CD4-positive, CD25-positive, alpha-beta regulatory T cell (primary cell): ENCODE data around the gene EPS8L2. TPM values are rescaled to one million over a fixed set of nuclear protein-coding genes. Genes with fewer than 3 reads are reported as not detected.

Source experiments
- ATAC-seq, 2 donors: fragments of 150-1000 bp; cut with Tn5 transposase; one replicate each; pipeline ENCODE4 v1.10.0; 2021; ENCODE audit warnings: low read depth in 2 of 2, moderate number of reproducible peaks in 2 of 2, moderate library complexity in 1 of 2
- DNase-seq, 3 donors: peaks; one replicate each; pipeline versions ENCODE4 v3.0.0 to v3.0.0-alpha.2; 2012 to 2022; ENCODE audit warnings: mixed read lengths in 1 of 3
- H3K27ac ChIP-seq: one replicate; pipeline ENCODE4 v1.7.0; 2013; ENCODE audit warnings: mild to moderate bottlenecking, low read length; ENCODE audit not compliant: insufficient read depth, poor library complexity, severe bottlenecking
- H3K27me3 ChIP-seq: one replicate; pipeline ENCODE4 v1.7.0; 2013; ENCODE audit warnings: low read length; ENCODE audit not compliant: control insufficient read depth, insufficient read depth
- H3K36me3 ChIP-seq: one replicate; pipeline ENCODE4 v1.7.0; 2013; ENCODE audit warnings: mild to moderate bottlenecking, low read length, moderate library complexity; ENCODE audit not compliant: control insufficient read depth, insufficient read depth
- H3K4me1 ChIP-seq: 2 replicates; pipeline ENCODE4 v1.7.0; 2013; ENCODE audit warnings: mild to moderate bottlenecking, low read length; ENCODE audit not compliant: insufficient read depth, control insufficient read depth, poor library complexity, severe bottlenecking
- H3K4me3 ChIP-seq: one replicate; pipeline ENCODE4 v1.7.0; 2013; ENCODE audit warnings: low read depth, mild to moderate bottlenecking, low read length, moderate library complexity
- H3K9me3 ChIP-seq, 2 experiments: 1 replicate in 1 of 2; 2 replicates in 1 of 2; pipeline ENCODE4 v1.7.0; 2013; ENCODE audit warnings: low read length in 2 of 2, mild to moderate bottlenecking in 1 of 2, moderate library complexity in 1 of 2; ENCODE audit not compliant: control insufficient read depth in 2 of 2
- H3K27ac Mint-ChIP-seq, 3 donors: one replicate each; pipeline ENCODE4 v1.8.0; 2020 to 2022; ENCODE audit warnings: mild to moderate bottlenecking in 3 of 3, mixed read lengths in 3 of 3, moderate library complexity in 2 of 3
- H3K27me3 Mint-ChIP-seq: one replicate; pipeline ENCODE4 v1.8.0; 2022; ENCODE audit warnings: mild to moderate bottlenecking, mixed read lengths
- H3K36me3 Mint-ChIP-seq: one replicate; pipeline ENCODE4 v1.8.0; 2020; ENCODE audit warnings: mixed read lengths
- H3K4me1 Mint-ChIP-seq, 4 donors: one replicate each; pipeline ENCODE4 v1.8.0; 2020 to 2022; ENCODE audit warnings: mixed read lengths in 4 of 4, mild to moderate bottlenecking in 1 of 4
- H3K4me3 Mint-ChIP-seq, 4 donors: one replicate each; pipeline ENCODE4 v1.8.0; 2020 to 2022; ENCODE audit warnings: mild to moderate bottlenecking in 4 of 4, mixed read lengths in 4 of 4, moderate library complexity in 3 of 4
- H3K9me3 Mint-ChIP-seq, 7 donors: one replicate each; pipeline ENCODE4 v1.8.0; 2020 to 2022; ENCODE audit warnings: mixed read lengths in 7 of 7, mild to moderate bottlenecking in 3 of 7, moderate library complexity in 2 of 7
- polyA plus RNA-seq, 4 donors: library from polyadenylated mRNA; unstranded; fragments of 300-500 nt; fragmentation: Illumina TruSeq; gene quantifications; one replicate each; pipeline ENCODE4 v1.2.3, GENCODE V29; 2021
- total RNA-seq: library from RNA; stranded (reverse); gene quantifications from one replicate; pipeline ENCODE4 v1.2.3, GENCODE V29; 2022

The EPS8L2 gene
- total and polyA plus RNA-seq, 5 donors from 2014 or later: 11.2 to 19.4 (median 17.6) TPM

- Histone ChIP-seq H3K27me3 (no peaks in the 10 kb centered on the region), H3K27ac (peak overlapping the region; percentile 39), H3K4me3 (no peak overlapping the region), H3K36me3 (peaks cover 34% of the 10 kb centered on the region), H3K9me3 (no peaks in the 10 kb centered on the region), H3K4me1 (peaks cover 34% of the 10 kb centered on the region)
- Mint-ChIP-seq H3K4me3 (peak overlapping the region; percentile 16 to 52 (median 34)), H3K4me1 (peaks cover 13 to 41% (median 27%) of the 10 kb centered on the region in 4 donors), H3K9me3 (no peaks in the 10 kb centered on the region), H3K36me3 (peaks cover 10% of the 10 kb centered on the region), H3K27me3 (no peaks in the 10 kb centered on the region), H3K27ac (peak overlapping the region; percentile 63 to 97 (median 71))
- ATAC-seq (no peak), DNase-seq (peak in 2 of 3 donors; percentile 22 to 67)
Observed at GRCh38 chr11:690738-691633, 15.0 kb upstream of the EPS8L2 start.

DNA sequence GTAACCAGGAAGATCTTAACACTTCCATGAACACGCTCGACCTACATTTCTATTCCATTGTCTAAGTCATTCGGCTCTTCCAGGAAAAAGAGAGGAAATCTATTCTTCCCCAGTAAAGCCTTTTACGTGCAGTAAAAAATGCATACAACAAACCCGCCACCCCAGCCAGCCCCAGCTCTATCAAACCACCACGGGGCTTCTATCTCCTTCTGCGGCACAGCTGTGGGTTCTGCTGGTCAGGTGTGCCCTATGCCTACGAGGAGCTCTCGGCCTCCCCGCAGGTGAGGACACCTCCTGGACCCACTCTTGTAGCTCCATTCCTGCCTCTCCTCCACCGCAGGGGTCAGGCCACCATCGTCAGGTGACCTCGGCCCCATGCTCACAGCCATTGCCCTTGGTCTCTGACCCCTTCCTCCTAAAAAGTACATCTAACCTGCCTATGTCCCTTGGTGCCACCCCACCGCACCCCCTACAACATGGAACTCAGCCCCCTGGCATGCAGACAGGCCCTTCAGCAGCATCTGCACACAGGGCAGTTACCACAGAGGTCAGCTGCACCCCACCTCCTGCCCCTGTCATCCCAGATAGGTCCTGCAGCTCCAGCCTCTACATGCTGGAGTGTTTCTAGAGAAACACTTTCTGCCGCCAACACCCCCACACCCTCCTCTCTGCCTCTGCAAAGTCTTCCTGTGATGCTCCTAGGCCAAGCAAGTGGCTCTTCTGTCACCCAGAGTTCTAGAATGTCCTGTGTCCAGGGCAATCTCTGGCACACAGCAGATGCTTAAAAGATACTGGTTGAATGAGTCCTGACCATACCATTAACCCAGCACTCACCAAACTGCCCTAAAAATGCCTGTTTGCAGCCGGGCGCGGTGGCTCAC is 14.1 kb upstream of the EPS8L2 start:
- H3K9me3 Mint-ChIP-seq: no peaks in the 10 kb centered on the region
- no peak overlapping the region for H3K4me3 ChIP-seq
- DNase-seq: no peak

DNA sequence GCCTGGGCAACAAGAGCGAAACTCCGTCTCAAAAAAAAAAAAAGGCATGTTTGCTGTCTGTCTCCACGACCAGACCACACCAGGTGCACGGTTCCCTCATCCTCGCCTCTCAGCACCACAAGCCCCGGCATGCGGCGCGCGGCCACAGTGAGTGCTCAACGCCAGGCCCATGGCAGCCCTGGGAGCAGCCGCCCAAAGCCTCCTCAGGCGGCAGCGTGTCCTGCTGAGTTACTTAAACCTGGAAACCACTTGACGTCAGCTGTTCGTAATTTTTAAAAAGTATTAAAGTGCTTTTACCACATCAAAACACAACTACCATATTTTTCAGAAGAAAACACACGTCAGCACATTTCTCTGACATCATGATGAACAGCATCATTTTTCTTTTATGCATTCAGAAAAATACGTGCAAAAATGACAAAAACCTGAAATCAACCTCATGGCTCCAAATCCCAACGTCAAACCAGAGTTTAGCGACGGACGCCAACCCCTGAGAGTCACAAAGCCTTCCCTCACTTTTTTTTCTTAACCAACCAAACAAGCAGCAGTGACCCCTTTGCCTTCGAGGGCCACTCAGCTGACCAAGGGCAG is 13.1 kb upstream of the EPS8L2 start:
- H3K4me3 ChIP-seq: no peak overlapping the region
- peaks cover 4% of the 10 kb centered on the region for H3K36me3 Mint-ChIP-seq
- H3K27ac Mint-ChIP-seq: peak overlapping the region; percentile 92 to 98 (median 97)
- no peaks in the 10 kb centered on the region for H3K27me3 ChIP-seq
- no peaks in the 10 kb centered on the region for H3K9me3 Mint-ChIP-seq
- H3K4me1 Mint-ChIP-seq: peaks cover 13 to 57% (median 33%) of the 10 kb centered on the region in 4 donors
- peak in 1 of 3 donors; percentile 55 for DNase-seq
- peaks cover 43% of the 10 kb centered on the region for H3K4me1 ChIP-seq
- no peak for ATAC-seq
- H3K9me3 ChIP-seq: no peaks in the 10 kb centered on the region
- H3K27ac ChIP-seq: peak overlapping the region; percentile 69
- H3K27me3 Mint-ChIP-seq: no peaks in the 10 kb centered on the region
- H3K36me3 ChIP-seq: peaks cover 17% of the 10 kb centered on the region
- peak overlapping the region; percentile 85 to 88 (median 86) for H3K4me3 Mint-ChIP-seq

More for the DNA sequence above, 14.1 kb upstream of the EPS8L2 start:
- Mint-ChIP-seq H3K4me3 (peak overlapping the region; percentile 41 to 85 (median 67)), H3K36me3 (peaks cover 7% of the 10 kb centered on the region), H3K4me1 (peaks cover 13 to 48% (median 31%) of the 10 kb centered on the region in 4 donors), H3K27me3 (no peaks in the 10 kb centered on the region), H3K27ac (peak overlapping the region in 2 of 3 donors; percentile 92 to 97)
- ATAC-seq: no peak
- H3K27me3 ChIP-seq: no peaks in the 10 kb centered on the region
- peaks cover 26% of the 10 kb centered on the region for H3K36me3 ChIP-seq
- peaks cover 43% of the 10 kb centered on the region for H3K4me1 ChIP-seq
- H3K9me3 ChIP-seq: no peaks in the 10 kb centered on the region
- H3K27ac ChIP-seq: peak overlapping the region; percentile 69

GRCh38 chr11:693415-693831 is 12.6 kb upstream of the EPS8L2 start:
- H3K27me3 Mint-ChIP-seq: no peaks in the 10 kb centered on the region
- no peak overlapping the region for H3K4me3 ChIP-seq
- ATAC-seq (no peak), DNase-seq (no peak)
- H3K27ac Mint-ChIP-seq: peak overlapping the region; percentile 92 to 98 (median 97)
- H3K27me3 ChIP-seq: no peaks in the 10 kb centered on the region
- no peaks in the 10 kb centered on the region for H3K9me3 Mint-ChIP-seq
- H3K9me3 ChIP-seq: no peaks in the 10 kb centered on the region
- H3K27ac ChIP-seq: peak overlapping the region; percentile 69
- H3K36me3 Mint-ChIP-seq: peaks cover 4% of the 10 kb centered on the region
- H3K4me1 Mint-ChIP-seq: peaks cover 13 to 61% (median 35%) of the 10 kb centered on the region in 4 donors
- peaks cover 43% of the 10 kb centered on the region for H3K4me1 ChIP-seq
- H3K4me3 Mint-ChIP-seq: peak overlapping the region; percentile 85 to 88 (median 86)
- peaks cover 13% of the 10 kb centered on the region for H3K36me3 ChIP-seq

- no peaks in the 10 kb centered on the region for H3K27me3 Mint-ChIP-seq
- DNase-seq (no peak), ATAC-seq (no peak)
- H3K4me1 Mint-ChIP-seq: peaks cover 13 to 61% (median 35%) of the 10 kb centered on the region in 4 donors
- Histone ChIP-seq H3K9me3 (no peaks in the 10 kb centered on the region), H3K27me3 (no peaks in the 10 kb centered on the region), H3K36me3 (peaks cover 7% of the 10 kb centered on the region), H3K4me1 (peaks cover 43% of the 10 kb centered on the region), H3K4me3 (no peak overlapping the region), H3K27ac (peak overlapping the region; percentile 69)
- H3K27ac Mint-ChIP-seq: peak overlapping the region; percentile 92 to 98 (median 97)
- H3K36me3 Mint-ChIP-seq: peaks cover 4% of the 10 kb centered on the region
- H3K9me3 Mint-ChIP-seq: no peaks in the 10 kb centered on the region
- peak overlapping the region; percentile 85 to 88 (median 86) for H3K4me3 Mint-ChIP-seq
Observed at GRCh38 chr11:693887-694562, 12.0 kb upstream of the EPS8L2 start.

DNA sequence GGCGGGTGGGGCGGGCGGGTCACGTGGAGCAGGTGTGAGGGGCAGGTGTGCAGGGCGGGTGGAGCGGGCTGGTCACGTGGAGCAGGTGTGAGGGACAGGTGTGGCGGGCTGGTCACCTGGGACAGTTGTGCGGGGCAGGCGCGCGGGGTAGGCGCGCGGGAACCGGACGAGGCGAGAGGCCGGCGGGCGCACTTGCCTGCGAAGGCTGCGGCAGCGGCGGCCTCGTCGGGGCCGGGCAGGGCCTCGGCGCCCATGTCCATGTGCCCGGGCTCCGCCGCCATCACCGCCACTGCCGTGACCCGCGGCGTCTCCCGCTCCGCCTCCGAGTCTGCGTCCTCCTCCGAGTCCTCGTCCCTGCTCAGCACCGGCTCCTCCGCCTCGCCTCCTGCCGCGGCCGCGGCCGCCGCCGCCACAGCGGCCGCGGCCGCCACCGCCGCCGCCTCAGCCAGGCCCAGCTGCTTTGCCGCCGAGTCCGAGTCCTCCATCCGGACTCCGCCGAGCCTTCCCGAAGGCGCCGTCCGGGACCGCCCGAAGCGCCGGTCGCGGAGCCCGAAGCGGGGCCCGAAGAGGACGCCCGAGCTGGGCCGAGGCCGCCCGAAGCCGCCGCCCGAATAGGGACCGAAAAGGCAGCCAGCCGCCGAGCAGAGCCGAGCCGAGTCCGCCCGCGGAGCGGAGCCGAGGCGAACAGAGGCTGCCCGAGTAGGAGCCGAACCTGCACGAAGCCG is 11.3 kb upstream of the EPS8L2 start, which contains the start of gene DEAF1:
Gene DEAF1 (minus strand): TSS at position 660 of the 725 bp plus-strand sequence. CDS start 175 bp downstream, at position 485.
- Histone ChIP-seq H3K9me3 (no peaks in the 10 kb centered on the region), H3K27ac (peak within 1 kb of the TSS; percentile 98), H3K4me1 (peaks cover 43% of the 10 kb centered on the region), H3K27me3 (no peaks in the 10 kb centered on the region), H3K36me3 (peaks cover under 1% of the 10 kb centered on the region), H3K4me3 (peak within 1 kb of the TSS; percentile 77)
- H3K27ac Mint-ChIP-seq: peak within 1 kb of the TSS; percentile 79 to 93 (median 92)
- no peaks in the 10 kb centered on the region for H3K9me3 Mint-ChIP-seq
- peak within 1 kb of the TSS; percentile 90 to 97 (median 94) for H3K4me3 Mint-ChIP-seq
- peak; percentile 98 to 100 (median 98) for DNase-seq
- peak; percentile 83 to 86 for ATAC-seq
- no peaks in the 10 kb centered on the region for H3K27me3 Mint-ChIP-seq
- H3K36me3 Mint-ChIP-seq: peaks cover 4% of the 10 kb centered on the region
- peaks cover 13 to 56% (median 33%) of the 10 kb centered on the region in 4 donors for H3K4me1 Mint-ChIP-seq
